ENCODE results near the gene SULT1E1. TPM values are rescaled to one million over a fixed set of nuclear protein-coding genes. Genes with fewer than 3 reads are reported as not detected.

Gene SULT1E1
- total and polyA plus RNA-seq, 2 of the 8 experiments (the other 6 are each of a cell fraction or from before 2014, with no cell fraction given), result not detected

- Histone ChIP-seq H3K9ac (replicated peaks in 1 of 4; ENCODE audit: extremely low read depth in 1 of 4, low read depth in 3 of 4, low read length in 3 of 4) (no peak overlapping the region), H3K36me3 (ENCODE audit: control insufficient read depth in 2 of 4, insufficient read depth in 4 of 4, low read length in 3 of 4) (no peaks in the 10 kb centered on the region), H3K4me3 (ENCODE audit: extremely low read depth in 1 of 4, insufficient read depth in 2 of 4, low read depth in 3 of 4, low read length in 4 of 4) (no peak overlapping the region), H3K9me3 (ENCODE audit: insufficient read depth in 2 of 2, low read depth in 1 of 2, low read length in 1 of 2) (no peaks in the 10 kb centered on the region), H4K8ac (ENCODE audit: extremely low read depth, insufficient read depth, low read length) (no peak overlapping the region), H3K4me1 (replicated peaks in 1 of 4; ENCODE audit: control insufficient read depth in 3 of 4, insufficient read depth in 4 of 4, low read length in 3 of 4) (no peaks in the 10 kb centered on the region), H2BK5ac (ENCODE audit: low read depth, low read length) (no peak overlapping the region), H4K20me1 (replicated peaks in 1 of 2; ENCODE audit: control insufficient read depth in 1 of 2, insufficient read depth in 2 of 2, low read length in 2 of 2) (no peaks in the 10 kb centered on the region), H3K56ac (replicated peaks; ENCODE audit: insufficient read length, low read depth, low read length) (no peak overlapping the region), H4K5ac (ENCODE audit: insufficient read length, low read depth, low read length) (no peak overlapping the region), H2BK20ac (ENCODE audit: low read length) (no peak overlapping the region), H3K23ac (ENCODE audit: insufficient read length) (no peak overlapping the region), H3K18ac (ENCODE audit: extremely low read depth, low read length) (no peak overlapping the region), H3K4ac (replicated peaks; ENCODE audit: insufficient read length, low read depth, low read length) (no peak overlapping the region), H3K14ac (ENCODE audit: insufficient read length) (no peak overlapping the region), H3K79me2 (ENCODE audit: control insufficient read depth in 1 of 2, insufficient read depth in 2 of 2, low read length in 2 of 2) (no peaks in the 10 kb centered on the region), H2BK12ac (ENCODE audit: low read depth, low read length) (no peak overlapping the region), H3K27ac (ENCODE audit: low read depth, low read length) (no peak overlapping the region), H2BK15ac (ENCODE audit: low read length) (no peak overlapping the region), H3K27me3 (replicated peaks in 1 of 4; ENCODE audit: control insufficient read depth in 3 of 4, extremely low read depth in 1 of 4, insufficient read depth in 3 of 4, low read length in 3 of 4) (no peaks in the 10 kb centered on the region), H3K23me2 (ENCODE audit: low read depth, low read length) (no peaks in the 10 kb centered on the region), H2BK120ac (replicated peaks; ENCODE audit: low read depth, low read length) (no peak overlapping the region), H2AK5ac (ENCODE audit: low read depth, low read length) (no peak overlapping the region), H4K91ac (replicated peaks; ENCODE audit: insufficient read length, low read length) (no peak overlapping the region), H3K4me2 (ENCODE audit: insufficient read depth in 1 of 2, low read depth in 2 of 2, low read length in 2 of 2) (no peak overlapping the region), H3K79me1 (ENCODE audit: low read depth, low read length) (no peaks in the 10 kb centered on the region), H2AFZ (ENCODE audit: low read length) (no peak overlapping the region)
- WGBS, 2 experiments (ENCODE audit: extremely low coverage in 1 of 2, insufficient coverage in 1 of 2, insufficient read length in 1 of 2, insufficient replicate concordance in 2 of 2, low coverage in 1 of 2, low lambda C conversion rate in 2 of 2, missing lambda C conversion rate in 1 of 2), result 91% methylated on average over 2 of the region's 2 CpGs; no CpG with 5 or more reads in 1 of the 2 experiments
- ChIA-PET POLR2A (ENCODE audit: partially characterized antibody) (no interaction called here), CTCF (ENCODE audit: partially characterized antibody) (interaction anchor here (1.3 kb wide), 1 partner anchor 187 kb away, joined by 5 read pairs; no protein-coding TSS in a partner anchor)
- DNase-seq (ENCODE audit: low read depth in 1 of 2, low spot score in 2 of 2) (no peak), FAIRE-seq (no peak)
- TF ChIP-seq KDM1A (IDR thresholded peaks at IDR 0.05; ENCODE audit: borderline replicate concordance, low read length), result no peak
- TF ChIP-seq SP1 (IDR thresholded peaks at IDR 0.05; ENCODE audit: low read depth, low read length), result no peak
- TF ChIP-seq, protein P1, sequence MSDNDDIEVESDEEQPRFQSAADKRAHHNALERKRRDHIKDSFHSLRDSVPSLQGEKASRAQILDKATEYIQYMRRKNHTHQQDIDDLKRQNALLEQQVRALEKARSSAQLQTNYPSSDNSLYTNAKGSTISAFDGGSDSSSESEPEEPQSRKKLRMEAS (IDR thresholded peaks at IDR 0.05), result no peak
- no peak for TF ChIP-seq SP4 (IDR thresholded peaks at IDR 0.05; ENCODE audit: low read length)
- TF ChIP-seq SP2 (IDR thresholded peaks at IDR 0.05; ENCODE audit: low read length), result no peak
- no peak for TF ChIP-seq FOSL1 (IDR thresholded peaks at IDR 0.05; ENCODE audit: insufficient read depth, low read depth, low read length)
- TF ChIP-seq HDAC6 (IDR thresholded peaks at IDR 0.05; ENCODE audit: low read depth, low read length), result no peak
- no peak for TF ChIP-seq TAF1 (IDR thresholded peaks at IDR 0.05; ENCODE audit: low read depth, low read length)
- no peak for TF ChIP-seq SUZ12 (IDR thresholded peaks at IDR 0.05; ENCODE audit: low read length)
- TF ChIP-seq SAP30 (IDR thresholded peaks at IDR 0.05; ENCODE audit: insufficient read depth, insufficient replicate concordance, low read length), result no peak
- TF ChIP-seq NANOG (IDR thresholded peaks at IDR 0.05; ENCODE audit: insufficient read depth, low read depth, low read length, poor library complexity, severe bottlenecking), result no peak
- TF ChIP-seq TBP (IDR thresholded peaks at IDR 0.05; ENCODE audit: low read depth, low read length), result no peak
- TF ChIP-seq EGR1 (IDR thresholded peaks at IDR 0.05; ENCODE audit: borderline replicate concordance, low read depth, low read length), result no peak
- no peak for TF ChIP-seq CEBPB (IDR thresholded peaks at IDR 0.05; ENCODE audit: low read depth, low read length)
- TF ChIP-seq NRF1 (IDR thresholded peaks at IDR 0.05; ENCODE audit: low read depth, low read length), result no peak
Measured at GRCh38 chr4:69877453-69877852, 17.5 kb upstream of the SULT1E1 start.
